ENCODE data around the gene CALHM1.
"Not testable (repeated sequence)": the region's sequence is repeated elsewhere in the genome, so short reads cannot be mapped to it uniquely, and the experiment has no call there.

Gene CALHM1

DNA sequence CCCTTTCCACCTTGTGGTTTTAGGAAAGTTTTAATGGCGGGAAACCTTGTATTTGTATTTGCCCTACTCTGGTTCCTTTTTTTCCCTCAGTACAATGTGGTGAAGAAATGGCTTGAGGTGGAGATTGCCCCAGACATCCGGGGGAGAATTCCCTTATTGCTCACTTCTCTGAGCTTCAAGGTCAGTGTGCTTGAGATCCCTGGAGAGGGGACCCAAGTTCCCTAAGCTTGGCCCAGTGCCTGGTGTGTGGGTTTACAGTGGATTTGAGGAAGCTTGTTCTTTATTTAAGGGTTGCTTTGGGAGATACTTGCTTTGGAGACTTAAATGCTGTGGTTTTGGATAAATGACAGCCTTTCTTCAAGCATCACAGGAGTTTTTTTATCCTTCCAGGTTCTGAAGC is 24.8 kb downstream of the CALHM1 start:
- DNase-seq (ENCODE audit: low read depth in 3 of 3, low spot score in 1 of 3): no peak

DNA sequence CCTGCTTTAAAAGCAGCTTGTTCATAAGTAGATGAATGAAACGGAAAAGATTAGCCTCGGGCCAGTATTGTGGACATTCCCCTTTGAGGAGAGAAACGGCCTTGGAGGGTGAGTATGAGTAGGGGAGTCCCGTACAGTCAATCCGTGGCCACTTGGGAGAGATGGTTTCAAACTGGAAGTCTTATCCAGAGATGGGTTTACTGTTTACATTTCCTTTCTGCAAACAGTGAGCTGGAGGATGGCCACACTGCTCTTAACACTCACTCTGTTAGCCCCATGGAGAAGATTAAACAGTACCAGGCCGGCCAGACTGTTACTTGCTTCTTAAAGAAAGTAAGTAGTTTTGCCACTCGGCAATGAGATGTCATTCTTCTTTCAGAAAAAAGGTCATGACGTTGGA is 26.8 kb downstream of the CALHM1 start:
- DNase-seq (ENCODE audit: low read depth in 3 of 3, low spot score in 1 of 3): no peak

DNA sequence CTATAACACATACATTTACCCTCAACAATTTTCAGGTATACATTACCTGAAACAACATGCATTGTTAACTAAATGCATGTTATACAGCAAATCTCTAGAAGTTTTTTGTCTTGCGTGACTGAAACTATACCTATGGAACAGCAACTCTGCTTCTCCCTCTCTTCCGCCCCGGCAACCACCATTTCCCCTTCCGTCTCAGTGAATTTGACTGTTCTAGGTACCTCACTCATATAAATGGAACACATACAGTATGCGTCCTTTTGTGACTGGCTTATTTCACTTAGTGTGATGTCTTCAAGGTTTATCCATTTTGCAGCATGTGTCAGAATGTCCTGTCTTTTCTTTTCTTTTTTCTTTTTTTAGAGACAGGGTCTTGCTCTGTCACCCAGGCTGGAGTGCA is 29.1 kb downstream of the CALHM1 start:
- no peak for DNase-seq (ENCODE audit: low read depth in 3 of 3, low spot score in 1 of 3)

DNA sequence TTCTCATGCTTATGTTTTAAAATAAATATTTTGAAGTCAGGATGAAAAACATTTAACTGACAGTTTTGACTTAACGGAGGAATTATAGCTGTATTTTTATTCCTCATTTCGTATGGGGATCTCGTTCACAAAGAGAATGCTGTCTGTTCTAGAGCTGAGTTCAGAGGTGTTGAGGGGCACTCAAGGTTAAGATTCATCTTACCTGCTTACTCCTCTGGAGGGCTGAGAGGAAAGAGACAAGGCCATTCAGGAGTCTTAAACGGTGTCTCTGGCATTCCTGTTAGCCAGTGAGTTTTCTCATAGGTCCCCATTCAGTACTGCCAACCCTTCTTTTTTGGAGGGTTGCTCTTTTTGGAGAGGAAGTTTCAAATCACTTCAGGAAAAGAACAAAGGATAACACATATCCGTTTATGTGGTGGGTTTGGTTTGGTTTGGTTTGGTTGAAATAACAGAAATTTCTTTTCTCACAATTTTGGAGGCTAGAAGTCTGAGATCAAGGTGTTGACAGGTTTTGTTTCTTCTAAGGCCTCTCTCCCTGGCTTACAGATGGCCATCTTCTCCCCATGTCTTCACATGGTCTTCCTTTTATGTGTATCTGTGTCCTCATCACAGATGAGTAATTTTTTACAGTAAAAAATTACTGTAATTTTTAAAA is 29.6 kb downstream of the CALHM1 start:
- no peak for DNase-seq (ENCODE audit: low read depth in 3 of 3, low spot score in 1 of 3)

DNA sequence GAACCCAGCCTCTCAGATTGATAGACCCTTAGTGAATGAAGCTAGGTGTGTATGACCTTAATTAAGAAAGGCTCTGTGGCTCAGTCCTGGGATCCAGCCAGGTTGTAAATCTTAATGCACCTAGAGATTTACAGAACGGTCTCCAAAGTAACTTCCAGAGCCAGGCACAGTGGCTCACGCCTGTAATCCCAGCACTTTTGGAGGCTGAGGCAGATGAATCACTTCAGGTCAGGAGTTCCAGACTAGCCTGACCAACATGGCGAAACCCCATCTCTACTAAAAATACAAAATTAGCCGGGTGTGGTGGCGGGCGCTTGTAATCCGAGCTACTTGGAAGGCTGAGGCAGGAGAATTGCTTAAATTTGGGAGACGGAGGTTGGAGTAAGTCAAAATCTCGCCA is 30.8 kb downstream of the CALHM1 start:
- no peak for DNase-seq (ENCODE audit: low read depth in 3 of 3, low spot score in 1 of 3)

DNA sequence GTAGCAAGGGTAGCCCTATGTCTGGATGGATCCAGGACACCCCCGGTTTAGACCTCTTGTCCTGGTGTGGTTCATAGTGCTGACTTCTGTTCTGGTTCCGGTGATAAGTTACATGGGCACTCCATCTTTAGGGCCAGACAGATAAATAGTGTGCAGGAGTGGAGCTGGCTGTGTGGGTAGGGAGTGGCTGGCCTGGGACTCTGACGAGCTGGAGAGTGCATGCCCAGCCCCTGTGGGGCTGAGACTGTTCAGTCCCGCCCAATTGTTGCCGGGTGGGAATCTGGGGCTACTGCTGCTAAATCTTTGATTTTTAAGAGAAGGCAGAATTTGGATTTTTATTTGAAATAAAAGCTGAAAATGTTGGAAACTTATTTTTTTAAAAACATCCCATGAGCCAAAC is 35.0 kb downstream of the CALHM1 start:
- DNase-seq (ENCODE audit: low read depth in 3 of 3, low spot score in 1 of 3): no peak

DNA sequence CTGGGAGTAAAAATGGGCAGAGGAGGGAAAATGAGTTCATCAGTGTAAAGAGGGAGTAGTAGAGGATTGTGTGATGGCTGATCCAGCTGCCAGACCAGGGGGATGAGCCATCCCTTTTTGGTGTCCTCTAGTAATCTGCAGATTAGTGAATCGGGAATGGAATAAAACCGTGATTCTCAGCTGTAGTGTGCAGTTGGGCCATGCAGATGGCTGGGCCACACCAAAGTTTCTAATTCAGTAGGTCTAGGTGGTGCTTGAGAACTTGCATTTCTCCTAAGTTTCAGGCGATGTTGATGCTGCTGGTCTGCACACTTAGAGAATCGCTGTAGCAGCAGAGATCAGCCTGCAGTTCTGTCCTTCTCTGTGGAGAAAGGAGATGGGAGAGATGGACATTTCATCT is 39.6 kb downstream of the CALHM1 start:
- DNase-seq (ENCODE audit: low read depth in 3 of 3, low spot score in 1 of 3): no peak

DNA sequence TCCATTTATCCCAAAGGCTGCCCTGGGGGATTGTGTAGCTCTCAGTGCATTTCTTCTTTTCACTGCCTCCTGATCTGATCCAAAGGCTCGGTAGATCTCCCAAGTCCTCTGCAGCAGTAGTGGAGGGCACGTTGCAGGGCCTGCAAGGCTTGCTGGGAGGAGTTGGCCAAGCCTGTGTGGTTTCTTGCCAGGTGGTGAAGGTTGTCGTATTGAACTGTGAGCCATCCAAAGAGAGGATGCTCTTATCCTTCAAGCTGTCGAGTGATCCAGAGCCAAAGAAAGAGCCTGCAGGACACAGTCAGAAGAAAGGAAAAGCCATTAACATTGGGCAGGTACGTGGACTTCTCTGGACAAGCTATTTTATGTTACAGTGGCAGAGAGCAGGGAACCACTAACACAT is 41.1 kb downstream of the CALHM1 start:
- DNase-seq (ENCODE audit: low read depth in 3 of 3, low spot score in 1 of 3): no peak

DNA sequence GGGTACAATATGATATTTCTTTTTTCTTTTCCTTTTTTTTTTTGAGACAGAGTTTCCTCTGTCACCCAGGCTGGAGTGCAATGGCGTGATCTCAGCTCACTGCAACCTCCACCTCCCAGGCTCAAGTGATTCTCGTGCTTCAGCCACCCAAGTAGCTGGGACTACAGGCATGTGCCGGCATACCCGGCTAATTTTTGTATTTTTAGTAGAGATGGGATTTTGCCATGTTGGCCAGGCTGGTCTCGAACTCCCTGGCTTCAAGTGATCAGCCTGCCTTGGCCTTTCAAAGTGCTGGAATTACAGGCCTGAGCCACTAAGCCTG is 41.6 kb downstream of the CALHM1 start:
- DNase-seq (ENCODE audit: low read depth in 3 of 3, low spot score in 1 of 3): not testable (repeated sequence)

DNA sequence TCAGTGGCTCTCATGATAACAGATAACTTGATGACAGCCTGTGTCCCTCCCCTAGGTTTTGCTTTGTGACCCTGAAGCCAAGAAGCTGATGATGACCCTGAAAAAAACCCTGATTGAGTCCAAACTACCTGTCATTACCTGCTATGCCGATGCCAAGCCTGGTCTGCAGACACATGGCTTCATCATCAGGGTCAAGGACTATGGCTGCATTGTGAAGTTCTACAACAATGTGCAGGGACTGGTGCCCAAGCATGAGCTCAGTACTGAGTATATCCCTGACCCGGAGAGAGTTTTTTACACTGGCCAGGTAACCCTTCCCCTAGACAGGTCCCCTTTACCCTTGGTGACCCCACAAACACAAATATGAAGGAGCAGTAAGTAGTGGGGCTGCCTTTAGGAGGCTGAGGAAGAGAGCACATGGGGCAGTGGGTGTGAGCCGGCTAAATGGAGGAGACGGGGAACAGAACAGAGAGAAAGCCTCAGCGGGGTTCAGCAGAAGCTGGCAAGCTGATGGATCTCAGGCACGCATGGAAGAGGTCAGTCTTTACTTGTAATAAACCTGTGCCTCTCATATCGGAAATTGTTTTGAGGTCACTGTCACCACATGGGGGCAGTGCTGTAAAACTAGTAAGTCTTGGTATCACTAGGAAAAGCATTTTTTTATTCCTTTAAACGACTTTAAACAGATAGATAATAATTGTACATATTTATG is 42.1 kb downstream of the CALHM1 start:
- DNase-seq (ENCODE audit: low read depth in 3 of 3, low spot score in 1 of 3): peak; percentile 10 to 27 (median 24)

DNA sequence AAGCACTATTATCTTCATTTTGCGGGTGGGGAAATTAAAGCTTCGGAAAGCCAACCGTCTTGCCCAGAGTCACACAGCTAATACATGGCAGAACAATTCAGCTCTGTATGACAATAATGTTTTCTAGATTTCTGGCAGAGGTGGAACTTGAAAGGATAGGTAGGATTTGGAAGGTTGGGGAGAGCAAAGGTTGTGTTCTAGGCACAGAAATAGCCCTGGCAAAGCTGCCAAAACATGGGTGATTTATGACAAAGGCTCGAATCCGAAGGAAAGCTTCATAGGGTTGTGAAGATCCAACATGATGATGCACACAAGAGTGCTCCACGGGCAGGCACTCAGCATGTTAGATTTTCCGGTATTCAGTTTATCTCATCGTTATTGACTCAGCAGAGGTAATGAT is 43.1 kb downstream of the CALHM1 start:
- no peak for DNase-seq (ENCODE audit: low read depth in 3 of 3, low spot score in 1 of 3)

DNA sequence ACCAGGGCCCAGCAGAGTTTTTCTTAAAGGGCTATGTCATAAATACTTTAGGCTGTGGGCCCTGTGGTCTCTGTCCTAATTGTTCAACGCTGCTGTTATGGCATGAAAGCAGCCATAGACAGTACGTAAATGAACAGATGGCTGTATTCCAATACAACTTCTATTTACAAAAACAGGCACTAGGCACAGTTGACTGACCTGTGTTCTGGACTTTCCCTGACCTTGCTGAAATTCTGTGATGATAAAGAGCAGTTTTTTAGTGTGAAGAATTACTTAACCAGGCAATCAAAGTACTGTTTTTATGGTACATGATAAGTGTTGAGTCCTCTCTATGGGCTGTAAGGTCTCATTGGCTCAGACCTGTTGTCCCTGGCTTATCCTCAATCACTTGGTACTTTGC is 45.1 kb downstream of the CALHM1 start:
- no peak for DNase-seq (ENCODE audit: low read depth in 3 of 3, low spot score in 1 of 3)

Measured in stimulated activated CD4-positive, alpha-beta T cell treated with anti-CD3 and anti-CD28 coated beads, TNF-alpha, amount 100 ng/mL, for 1 hour (primary cell).